Neural cell (in vitro differentiated cells): ENCODE measurements around the gene PAK4. TPM values are rescaled to one million over a fixed set of nuclear protein-coding genes. Genes with fewer than 3 reads are reported as not detected.
"Not testable (repeated sequence)": the region's sequence is repeated elsewhere in the genome, so short reads cannot be mapped to it uniquely, and the experiment has no call there.

Source experiments
- H2AFZ ChIP-seq: fragments of 200-600, 300-800 bp; sonication (generic), shearing (Covaris generic); 2 replicates; pipeline ENCODE4 v1.6.0; 2014; ENCODE audit warnings: low read depth, mild to moderate bottlenecking, antibody characterized with exemption, low read length, moderate library complexity
- H3F3A ChIP-seq: fragments of 200-600 bp; shearing (Covaris generic); 2 replicates; pipeline ENCODE4 v1.6.1; 2016; ENCODE audit warnings: mild to moderate bottlenecking, moderate library complexity, mixed read lengths, antibody characterized with exemption, low read length; ENCODE audit not compliant: insufficient read depth, poor library complexity, severe bottlenecking
- H3K27ac ChIP-seq: fragments of 200-600, 300-800 bp; sonication (generic), shearing (Covaris generic); 2 replicates; pipeline ENCODE4 v1.5.1; 2014; ENCODE audit warnings: mild to moderate bottlenecking, low read length, moderate library complexity
- H3K27me3 ChIP-seq: fragments of 300-800, 200-600 bp; sonication (generic), shearing (Covaris generic); 2 replicates; pipeline ENCODE4 v1.6.0; 2014; ENCODE audit warnings: mild to moderate bottlenecking, low read depth, low read length, moderate library complexity; ENCODE audit not compliant: insufficient read depth
- H3K36me3 ChIP-seq: fragments of 300-800, 200-600 bp; sonication (generic), shearing (Covaris generic); 2 replicates; pipeline ENCODE4 v1.5.1; 2014; ENCODE audit warnings: mild to moderate bottlenecking, antibody characterized with exemption, low read length, moderate library complexity; ENCODE audit not compliant: insufficient read depth
- H3K4me2 ChIP-seq: fragments of 300-800, 200-600 bp; sonication (generic), shearing (Covaris generic); 2 replicates; pipeline ENCODE4 v1.6.0; 2014; ENCODE audit warnings: mild to moderate bottlenecking, low read length
- H3K4me3 ChIP-seq: fragments of 300-800, 200-600 bp; sonication (generic), shearing (Covaris generic); 2 replicates; pipeline ENCODE4 v1.5.1; 2014; ENCODE audit warnings: mild to moderate bottlenecking, low read length, moderate library complexity
- H3K79me2 ChIP-seq: fragments of 200-600 bp; shearing (Covaris generic); replicated peaks from 2 replicates; pipeline ENCODE4 v1.6.0; 2014; ENCODE audit warnings: mild to moderate bottlenecking, low read length, moderate library complexity; ENCODE audit not compliant: insufficient read depth
- H3K9ac ChIP-seq: fragments of 300-800, 200-600 bp; sonication (generic), shearing (Covaris generic); 2 replicates; pipeline ENCODE4 v1.6.1; 2016; ENCODE audit warnings: mild to moderate bottlenecking, low read length, mixed read lengths
- H3K9me2 ChIP-seq: fragments of 200-600 bp; shearing (Covaris generic); 2 replicates; pipeline ENCODE4 v1.6.1; 2016; ENCODE audit warnings: mild to moderate bottlenecking, low read length, mixed read lengths; ENCODE audit not compliant: insufficient read depth
- H3K9me3 ChIP-seq: fragments of 200-600, 300-800 bp; sonication (generic), shearing (Covaris generic); 2 replicates; pipeline ENCODE4 v1.6.1; 2016; ENCODE audit warnings: mild to moderate bottlenecking, mixed run types, low read length, moderate library complexity, mixed read lengths
- H4K20me1 ChIP-seq: fragments of 200-600 bp; shearing (Covaris generic); 2 replicates; pipeline ENCODE4 v1.6.1; 2016; ENCODE audit warnings: mild to moderate bottlenecking, mixed run types; ENCODE audit not compliant: insufficient read depth
- EP300 ChIP-seq: fragments of 450-650 bp; conservative IDR thresholded peaks from 2 replicates; pipeline ENCODE4 v1.6.1; 2014; ENCODE audit warnings: antibody characterized with exemption, mild to moderate bottlenecking, moderate library complexity; ENCODE audit not compliant: poor library complexity, severe bottlenecking
- EZH2 ChIP-seq: fragments of 200-600, 300-800 bp; shearing (Covaris generic), sonication (generic); IDR thresholded peaks from 2 replicates; pipeline ENCODE4 v1.6.1; 2014; ENCODE audit warnings: antibody characterized with exemption, low read length, borderline replicate concordance, mild to moderate bottlenecking; ENCODE audit not compliant: insufficient read depth, poor library complexity, severe bottlenecking
- MXI1 ChIP-seq: fragments of 450-650 bp; conservative IDR thresholded peaks from 2 replicates; pipeline ENCODE4 v1.6.1; 2014; ENCODE audit warnings: antibody characterized with exemption, mild to moderate bottlenecking; ENCODE audit not compliant: poor library complexity, severe bottlenecking
- POLR2AphosphoS5 ChIP-seq: IDR thresholded peaks from 2 replicates; pipeline ENCODE4 v1.6.1; 2012
- RAD21 ChIP-seq: fragments of 450-650 bp; conservative IDR thresholded peaks from 2 replicates; pipeline ENCODE4 v1.6.1; 2014; ENCODE audit warnings: antibody characterized with exemption, mild to moderate bottlenecking, moderate library complexity
- SMC3 ChIP-seq: fragments of 450-650 bp; conservative IDR thresholded peaks from 2 replicates; pipeline ENCODE4 v1.6.1; 2014; ENCODE audit warnings: antibody characterized with exemption, mild to moderate bottlenecking, moderate library complexity; ENCODE audit not compliant: poor library complexity
- TAF1 ChIP-seq: IDR thresholded peaks from 2 replicates; pipeline ENCODE4 v1.6.1; 2012; ENCODE audit warnings: low read depth
- polyA plus RNA-seq: library from polyadenylated mRNA; depleted of rRNA; stranded (reverse); fragments of >200 nt; gene quantifications from 2 replicates; pipeline ENCODE4 v1.2.3, GENCODE V29; 2014
- TF ChIP-seq, protein P1 (sequence below): fragments of 450-650 bp; IDR thresholded peaks from 2 replicates; pipeline ENCODE4 v1.5.1; 2014; ENCODE audit warnings: antibody characterized with exemption, mild to moderate bottlenecking, moderate library complexity; ENCODE audit not compliant: poor library complexity, severe bottlenecking
- TF ChIP-seq, protein P2 (sequence below): IDR thresholded peaks from 2 replicates; pipeline ENCODE4 v1.6.1; 2012; ENCODE audit warnings: borderline replicate concordance

The PAK4 gene
- polyA plus RNA-seq, 1 donor from 2014 or later = 5.4 TPM

DNA sequence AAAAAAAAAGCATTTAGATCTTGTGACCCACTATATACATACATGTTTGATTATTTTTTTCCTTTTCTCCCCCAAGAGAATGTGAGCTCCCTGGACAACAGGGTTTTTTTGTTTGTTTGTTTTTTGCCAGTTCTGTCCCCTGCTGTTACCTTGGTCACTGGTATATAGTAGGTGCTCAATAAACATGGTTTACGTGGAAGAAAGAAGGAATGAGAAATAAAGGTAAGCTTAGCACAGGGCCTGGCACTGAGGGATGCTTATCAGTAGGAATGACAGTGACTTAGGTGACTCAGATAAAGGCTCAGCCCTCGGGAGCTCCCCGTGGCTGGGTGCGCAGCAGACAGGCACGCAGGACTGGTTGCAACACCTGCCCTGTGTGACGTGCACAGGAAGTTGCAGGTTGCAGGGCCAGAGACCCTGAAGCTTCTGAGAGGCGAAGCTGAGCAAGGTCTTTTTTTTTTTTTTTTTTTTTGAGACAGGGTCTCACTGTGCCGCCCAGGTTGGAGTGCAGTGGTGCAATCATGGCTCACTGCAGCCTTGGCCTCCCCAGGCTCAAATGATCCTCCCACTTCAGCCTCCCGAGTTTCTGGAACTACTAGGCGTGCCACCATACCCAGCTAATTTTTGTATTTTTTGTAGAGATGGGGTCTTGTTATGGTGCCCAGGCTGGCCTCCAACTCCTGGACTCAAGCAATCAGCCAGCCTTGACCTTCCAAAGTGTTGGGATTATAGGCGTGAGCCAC is 10.3 kb upstream of the PAK4 start:
- no peaks in the 10 kb centered on the region for H4K20me1 ChIP-seq
- TF ChIP-seq, protein P1, sequence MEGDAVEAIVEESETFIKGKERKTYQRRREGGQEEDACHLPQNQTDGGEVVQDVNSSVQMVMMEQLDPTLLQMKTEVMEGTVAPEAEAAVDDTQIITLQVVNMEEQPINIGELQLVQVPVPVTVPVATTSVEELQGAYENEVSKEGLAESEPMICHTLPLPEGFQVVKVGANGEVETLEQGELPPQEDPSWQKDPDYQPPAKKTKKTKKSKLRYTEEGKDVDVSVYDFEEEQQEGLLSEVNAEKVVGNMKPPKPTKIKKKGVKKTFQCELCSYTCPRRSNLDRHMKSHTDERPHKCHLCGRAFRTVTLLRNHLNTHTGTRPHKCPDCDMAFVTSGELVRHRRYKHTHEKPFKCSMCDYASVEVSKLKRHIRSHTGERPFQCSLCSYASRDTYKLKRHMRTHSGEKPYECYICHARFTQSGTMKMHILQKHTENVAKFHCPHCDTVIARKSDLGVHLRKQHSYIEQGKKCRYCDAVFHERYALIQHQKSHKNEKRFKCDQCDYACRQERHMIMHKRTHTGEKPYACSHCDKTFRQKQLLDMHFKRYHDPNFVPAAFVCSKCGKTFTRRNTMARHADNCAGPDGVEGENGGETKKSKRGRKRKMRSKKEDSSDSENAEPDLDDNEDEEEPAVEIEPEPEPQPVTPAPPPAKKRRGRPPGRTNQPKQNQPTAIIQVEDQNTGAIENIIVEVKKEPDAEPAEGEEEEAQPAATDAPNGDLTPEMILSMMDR = no peak
- TF ChIP-seq, protein P2, sequence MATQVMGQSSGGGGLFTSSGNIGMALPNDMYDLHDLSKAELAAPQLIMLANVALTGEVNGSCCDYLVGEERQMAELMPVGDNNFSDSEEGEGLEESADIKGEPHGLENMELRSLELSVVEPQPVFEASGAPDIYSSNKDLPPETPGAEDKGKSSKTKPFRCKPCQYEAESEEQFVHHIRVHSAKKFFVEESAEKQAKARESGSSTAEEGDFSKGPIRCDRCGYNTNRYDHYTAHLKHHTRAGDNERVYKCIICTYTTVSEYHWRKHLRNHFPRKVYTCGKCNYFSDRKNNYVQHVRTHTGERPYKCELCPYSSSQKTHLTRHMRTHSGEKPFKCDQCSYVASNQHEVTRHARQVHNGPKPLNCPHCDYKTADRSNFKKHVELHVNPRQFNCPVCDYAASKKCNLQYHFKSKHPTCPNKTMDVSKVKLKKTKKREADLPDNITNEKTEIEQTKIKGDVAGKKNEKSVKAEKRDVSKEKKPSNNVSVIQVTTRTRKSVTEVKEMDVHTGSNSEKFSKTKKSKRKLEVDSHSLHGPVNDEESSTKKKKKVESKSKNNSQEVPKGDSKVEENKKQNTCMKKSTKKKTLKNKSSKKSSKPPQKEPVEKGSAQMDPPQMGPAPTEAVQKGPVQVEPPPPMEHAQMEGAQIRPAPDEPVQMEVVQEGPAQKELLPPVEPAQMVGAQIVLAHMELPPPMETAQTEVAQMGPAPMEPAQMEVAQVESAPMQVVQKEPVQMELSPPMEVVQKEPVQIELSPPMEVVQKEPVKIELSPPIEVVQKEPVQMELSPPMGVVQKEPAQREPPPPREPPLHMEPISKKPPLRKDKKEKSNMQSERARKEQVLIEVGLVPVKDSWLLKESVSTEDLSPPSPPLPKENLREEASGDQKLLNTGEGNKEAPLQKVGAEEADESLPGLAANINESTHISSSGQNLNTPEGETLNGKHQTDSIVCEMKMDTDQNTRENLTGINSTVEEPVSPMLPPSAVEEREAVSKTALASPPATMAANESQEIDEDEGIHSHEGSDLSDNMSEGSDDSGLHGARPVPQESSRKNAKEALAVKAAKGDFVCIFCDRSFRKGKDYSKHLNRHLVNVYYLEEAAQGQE = no peak
- TF ChIP-seq SMC3 (no peak), MXI1 (no peak), TAF1 (no peak), RAD21 (no peak), EP300 (no peak), POLR2AphosphoS5 (no peak), EZH2 (no peak)
- H3K27ac ChIP-seq = no peak overlapping the region
- no peaks in the 10 kb centered on the region for H3K9me3 ChIP-seq
- H3K9ac ChIP-seq = no peak overlapping the region
- H3K9me2 ChIP-seq = no peaks in the 10 kb centered on the region
- H3F3A ChIP-seq = no peaks in the 10 kb centered on the region
- H3K4me3 ChIP-seq = no peak overlapping the region
- H3K79me2 ChIP-seq = no peaks in the 10 kb centered on the region
- H2AFZ ChIP-seq = no peak overlapping the region
- H3K36me3 ChIP-seq = no peaks in the 10 kb centered on the region
- H3K4me2 ChIP-seq = no peak overlapping the region
- H3K27me3 ChIP-seq = no peaks in the 10 kb centered on the region

DNA sequence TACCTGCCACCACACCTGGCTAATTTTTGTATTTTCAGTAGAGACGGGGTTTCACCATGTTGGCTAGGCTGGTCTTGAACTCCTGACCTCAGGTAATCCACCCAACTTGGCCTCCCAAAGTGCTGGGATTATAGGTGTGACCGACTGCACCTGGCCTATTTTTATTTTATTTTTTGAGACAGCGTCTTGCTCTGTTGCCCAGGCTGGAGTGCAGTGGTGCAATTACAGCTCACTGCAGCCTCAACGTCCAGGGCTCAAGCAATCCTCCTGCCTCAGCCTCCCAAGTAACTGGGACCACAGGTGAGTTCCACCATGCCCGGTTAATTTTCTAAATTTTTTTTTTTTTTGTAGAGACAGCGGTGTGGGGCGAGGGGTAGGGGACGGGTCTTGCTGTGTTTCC is 8.6 kb upstream of the PAK4 start:
- H3K9me3 ChIP-seq, H3F3A ChIP-seq, H3K9me2 ChIP-seq, H3K4me3 ChIP-seq, H3K27ac ChIP-seq, H3K4me2 ChIP-seq, H3K27me3 ChIP-seq, H3K9ac ChIP-seq, H2AFZ ChIP-seq, H3K36me3 ChIP-seq, H3K79me2 ChIP-seq, H4K20me1 ChIP-seq: not testable (repeated sequence)

DNA sequence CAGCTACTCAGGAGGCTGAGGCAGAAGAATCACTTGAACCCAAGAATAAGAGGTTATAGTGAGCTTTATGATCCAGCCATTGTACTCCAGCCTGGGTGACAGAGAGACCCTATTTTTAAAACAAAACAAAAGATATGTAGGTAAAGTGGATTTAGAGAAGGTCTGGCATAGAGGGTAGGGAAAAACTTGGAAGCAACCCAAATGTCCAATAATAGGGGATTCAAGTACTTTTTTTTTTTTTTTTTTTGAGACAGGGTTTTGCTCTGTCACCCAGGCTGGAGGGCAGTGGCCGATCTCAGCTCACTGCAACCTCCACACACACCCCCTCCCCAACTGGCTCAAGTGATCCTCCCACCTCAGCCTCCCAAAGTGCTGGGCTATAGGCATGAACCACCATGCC is 5.8 kb upstream of the PAK4 start:
- H3K9me2 ChIP-seq = no peaks in the 10 kb centered on the region
- TF ChIP-seq, protein P2 = no peak
- TF ChIP-seq, protein P1 = no peak
- TF ChIP-seq TAF1 = no peak
- TF ChIP-seq MXI1 = no peak
- TF ChIP-seq POLR2AphosphoS5 = no peak
- TF ChIP-seq EP300 = no peak
- no peak for TF ChIP-seq SMC3
- no peak for TF ChIP-seq EZH2
- no peak for TF ChIP-seq RAD21
- no peaks in the 10 kb centered on the region for H3K9me3 ChIP-seq
- no peaks in the 10 kb centered on the region for H3K27me3 ChIP-seq
- no peak overlapping the region for H3K27ac ChIP-seq
- no peak overlapping the region for H3K9ac ChIP-seq
- no peaks in the 10 kb centered on the region for H3F3A ChIP-seq
- no peak overlapping the region for H2AFZ ChIP-seq
- H3K4me3 ChIP-seq = no peak overlapping the region
- H3K36me3 ChIP-seq = no peaks in the 10 kb centered on the region
- no peaks in the 10 kb centered on the region for H3K79me2 ChIP-seq
- H4K20me1 ChIP-seq = no peaks in the 10 kb centered on the region
- no peak overlapping the region for H3K4me2 ChIP-seq
